Activated CD4-positive, CD25-positive, alpha-beta regulatory T cell treated with anti-CD3 and anti-CD28 coated beads, Interleukin-2, amount 50 U/mL, for 24 hours (primary cell): ENCODE measurements around the gene ASCC2.
A peak's percentile ranks its signal among the peaks of the same experiment; 100 is the strongest.
"Not testable (repeated sequence)": the region's sequence is repeated elsewhere in the genome, so short reads cannot be mapped to it uniquely, and the experiment has no call there.

ENCODE experiments used
- ATAC-seq, 2 donors: fragments of 150-1000 bp; cut with Tn5 transposase; one replicate each; pipeline ENCODE4 v1.10.0; 2021; ENCODE audit warnings: mild to moderate bottlenecking in 1 of 2, moderate library complexity in 1 of 2

Gene ASCC2

GRCh38 chr22:29855611-29856181 is 17.6 kb upstream of the ASCC2 start:
- no peak for ATAC-seq

DNA sequence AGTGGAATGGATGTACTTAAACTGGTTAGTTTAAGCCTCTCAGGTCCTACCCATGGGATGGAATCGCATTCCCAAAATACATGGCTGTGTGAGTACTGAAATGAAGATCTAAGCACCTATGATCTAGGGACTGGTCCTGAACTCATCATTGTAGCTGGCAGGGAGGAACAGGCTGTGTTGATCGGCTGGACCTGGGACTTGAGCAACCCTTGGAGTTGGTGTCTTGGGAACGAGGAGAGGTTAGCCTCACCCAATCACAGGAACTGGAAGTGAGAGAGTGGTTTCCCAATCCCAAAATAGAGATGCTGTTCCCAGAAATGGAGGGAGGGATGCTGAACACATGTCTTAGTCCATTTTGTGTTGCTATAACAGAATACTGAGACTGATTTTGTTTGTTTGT is 16.4 kb upstream of the ASCC2 start:
- no peak for ATAC-seq

DNA sequence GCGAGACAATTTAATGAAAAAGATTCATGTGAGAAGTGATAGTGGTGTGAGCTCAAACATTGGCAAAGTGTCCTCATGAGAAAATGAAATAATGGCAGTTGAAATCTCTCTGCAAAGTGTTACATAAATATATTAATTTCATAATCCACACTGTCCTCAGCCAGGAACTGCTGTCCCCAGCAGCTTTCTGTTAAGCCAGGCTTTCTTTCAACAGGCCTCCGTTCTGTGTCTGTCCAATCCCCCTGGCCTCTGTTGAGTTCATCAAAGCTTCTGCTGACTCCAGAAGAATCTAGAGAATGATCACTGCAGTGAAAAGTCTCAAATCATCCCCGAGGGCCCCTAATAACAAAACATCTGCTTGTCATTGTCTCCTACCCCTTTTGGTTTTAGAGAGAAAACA is 10.0 kb upstream of the ASCC2 start:
- no peak for ATAC-seq

DNA sequence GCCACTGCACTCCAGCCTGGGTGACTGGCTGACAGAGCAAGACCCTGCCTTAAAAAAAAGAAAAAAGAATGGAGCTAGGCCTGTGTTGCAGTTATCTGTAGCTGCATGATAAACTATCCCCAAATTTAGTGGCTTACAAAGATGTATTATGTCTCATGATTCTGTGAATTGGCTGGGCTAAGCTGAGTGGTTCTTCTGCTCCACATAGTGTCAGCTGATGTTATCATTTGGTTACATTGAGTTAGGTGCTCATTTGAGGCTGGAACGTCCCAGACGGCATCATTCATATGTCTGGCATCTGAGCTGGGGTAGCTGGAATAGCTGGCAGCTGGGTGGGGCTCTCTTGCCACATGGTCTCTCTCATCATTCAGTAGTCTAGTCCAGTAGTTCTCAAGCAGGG is 8.2 kb upstream of the ASCC2 start:
- ATAC-seq = no peak

DNA sequence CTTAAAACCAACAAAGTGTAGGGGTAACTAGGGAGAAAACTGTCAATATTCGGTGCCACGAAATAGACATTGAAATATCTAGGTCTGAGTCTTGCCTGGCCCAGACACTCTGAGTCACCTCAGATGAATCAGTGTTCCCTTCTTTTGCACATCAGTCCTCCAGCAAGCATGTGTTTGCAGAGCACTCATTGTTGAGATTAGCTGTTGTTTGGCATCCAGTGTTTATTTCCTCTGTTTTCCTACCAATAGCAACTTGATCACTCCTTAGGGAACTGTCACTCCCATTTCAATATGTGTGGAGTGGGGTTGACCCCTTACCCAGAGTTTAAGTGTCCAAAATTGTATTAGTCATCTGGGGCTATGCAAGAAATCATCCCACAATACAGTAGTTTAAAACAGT is 4.7 kb upstream of the ASCC2 start:
- ATAC-seq = no peak

DNA sequence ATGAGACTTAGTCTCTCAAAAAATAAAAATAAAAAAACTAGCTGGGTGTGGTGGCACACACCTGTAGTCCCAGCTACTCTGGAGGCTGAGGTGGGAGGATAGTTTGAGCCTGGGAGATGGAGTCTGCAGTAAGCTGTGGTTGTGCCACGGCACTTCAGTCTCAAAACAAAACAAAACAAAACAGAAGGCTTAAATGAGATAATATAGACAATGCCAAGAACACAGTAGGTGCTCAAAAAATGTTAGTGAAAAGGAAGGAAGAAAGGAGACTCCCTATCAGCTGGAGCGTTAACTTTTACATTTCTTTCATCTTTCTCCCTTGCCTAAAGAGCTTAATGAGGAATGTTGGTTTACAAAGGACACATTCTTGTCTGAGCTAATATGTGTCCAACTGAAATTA is 4.1 kb upstream of the ASCC2 start:
- no peak for ATAC-seq

DNA sequence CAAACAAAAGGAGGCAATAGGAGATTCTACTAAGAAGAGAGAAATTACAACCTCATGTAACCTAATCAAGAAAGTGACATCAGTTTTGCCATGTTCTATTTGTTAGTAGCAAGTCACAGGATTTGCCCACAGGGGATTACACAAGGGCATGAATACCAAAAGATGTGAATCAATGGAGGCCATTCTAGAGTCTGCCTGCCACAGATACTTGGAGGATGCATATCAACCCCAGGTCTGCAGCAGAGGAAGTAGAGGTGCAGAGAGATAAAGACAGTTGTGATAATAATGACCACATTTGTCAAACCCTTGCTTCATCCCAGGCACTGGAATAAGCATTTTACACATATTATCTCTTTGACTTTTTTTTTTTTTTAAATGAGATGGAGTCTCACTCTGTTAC is 2.4 kb upstream of the ASCC2 start:
- no peak for ATAC-seq

GRCh38 chr22:29839039-29839438 is 965 bp upstream of the ASCC2 start:
- no peak for ATAC-seq

- peak; percentile 8 to 10 for ATAC-seq
These were observed 504 bp upstream of the ASCC2 start for GRCh38 chr22:29838599-29838956.

- not testable (repeated sequence) for ATAC-seq
These were observed 1.2 kb downstream of the ASCC2 start for GRCh38 chr22:29836791-29837370.

DNA sequence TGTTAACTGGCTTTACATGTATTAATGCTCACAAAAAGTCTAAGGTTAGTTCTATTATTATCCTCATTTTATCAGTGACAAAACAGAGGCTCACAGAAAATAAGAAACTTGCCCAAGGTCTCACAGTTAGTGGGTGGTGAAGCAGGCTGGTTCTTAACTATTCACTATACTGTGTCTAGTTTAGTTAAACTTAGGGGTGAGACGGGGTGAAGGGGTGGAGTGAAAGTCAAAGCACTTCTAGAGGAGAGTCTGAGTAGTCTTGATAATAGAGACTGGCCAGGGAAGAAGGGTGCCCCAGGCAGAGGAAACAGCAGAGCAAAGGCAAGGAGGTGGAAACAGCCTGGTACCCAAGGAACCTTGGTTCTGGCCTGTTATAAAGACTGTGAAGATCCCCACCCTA is 4.0 kb downstream of the ASCC2 start:
- ATAC-seq = no peak

DNA sequence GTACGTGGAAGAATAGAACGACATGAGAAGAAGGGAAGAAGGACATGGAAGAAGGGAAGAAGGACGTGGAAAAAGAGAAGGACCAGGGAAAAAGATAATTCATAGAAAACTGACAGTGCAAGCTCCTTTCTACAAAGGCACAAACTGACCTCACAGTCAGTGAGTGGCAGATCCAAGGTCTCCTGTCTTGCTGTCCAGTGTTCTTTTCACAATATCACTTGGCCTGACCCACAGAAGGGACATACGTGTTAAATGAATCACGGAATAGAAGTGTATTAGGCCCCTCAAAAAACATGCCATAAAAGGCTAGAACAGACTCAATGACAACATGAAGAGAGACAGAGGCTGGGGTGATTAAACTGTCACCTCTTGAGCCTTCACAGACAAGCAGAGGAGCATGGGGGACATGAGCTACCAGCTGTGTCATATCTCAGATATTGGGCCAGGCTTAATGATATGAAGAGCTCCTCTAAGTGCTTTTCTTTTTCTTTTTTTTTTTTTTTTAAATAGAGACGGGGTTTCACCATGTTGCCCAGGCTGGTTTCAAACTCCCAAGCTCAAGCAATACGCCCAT is 4.6 kb downstream of the ASCC2 start:
- ATAC-seq = no peak

DNA sequence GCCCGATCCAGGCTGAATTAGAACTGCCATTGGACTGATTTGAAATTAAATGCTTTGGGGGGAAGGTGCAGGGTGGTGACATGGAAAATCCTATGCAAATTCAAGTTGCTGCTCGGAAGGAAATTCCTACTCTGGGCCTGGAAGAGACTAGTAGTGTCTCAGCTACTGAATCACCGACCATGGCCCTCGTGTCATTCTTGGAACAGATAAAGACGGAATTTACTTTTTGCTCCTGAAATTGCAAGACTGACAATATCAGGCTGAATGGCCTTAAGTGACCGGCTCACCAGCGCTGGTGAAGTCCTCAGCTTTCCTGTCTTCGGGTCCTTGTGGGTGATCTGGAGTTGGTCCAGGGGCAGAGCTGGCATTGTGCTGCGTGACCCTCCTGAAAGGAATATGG is 6.1 kb downstream of the ASCC2 start:
- no peak for ATAC-seq

DNA sequence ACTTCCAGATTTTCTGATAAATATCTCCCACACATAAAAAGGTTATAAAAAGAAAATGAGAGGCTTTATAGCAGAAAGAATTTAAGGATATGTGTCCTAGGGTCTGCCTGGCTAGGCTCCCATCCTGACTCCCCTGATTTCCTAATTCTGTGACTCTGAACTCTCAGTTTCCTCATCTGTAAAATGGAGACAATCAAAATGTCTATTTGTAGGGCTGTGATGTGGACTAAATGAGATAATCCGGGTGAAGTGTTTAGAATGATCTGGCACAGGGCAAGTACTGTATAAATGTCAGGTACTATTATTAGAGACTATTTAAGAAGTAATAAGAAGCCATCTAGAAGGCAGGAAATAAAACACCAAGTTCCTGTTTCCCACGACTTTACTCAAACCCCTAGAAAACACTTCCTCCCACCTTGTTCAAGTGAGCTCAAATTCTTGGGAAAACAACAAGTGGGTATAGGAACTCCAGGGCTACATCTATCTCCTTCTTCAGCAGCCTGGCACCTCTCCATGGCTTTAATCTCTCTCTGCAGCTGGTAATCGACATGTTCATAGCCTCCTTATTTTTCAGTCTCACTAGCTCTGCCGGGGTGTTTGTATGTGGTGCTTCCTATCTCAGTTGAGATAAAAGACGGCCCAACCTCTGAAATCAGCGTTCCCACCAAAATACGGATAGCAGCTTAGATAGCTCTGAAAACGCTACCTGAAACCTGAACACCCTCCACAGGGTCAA is 6.7 kb downstream of the ASCC2 start:
- ATAC-seq = no peak

DNA sequence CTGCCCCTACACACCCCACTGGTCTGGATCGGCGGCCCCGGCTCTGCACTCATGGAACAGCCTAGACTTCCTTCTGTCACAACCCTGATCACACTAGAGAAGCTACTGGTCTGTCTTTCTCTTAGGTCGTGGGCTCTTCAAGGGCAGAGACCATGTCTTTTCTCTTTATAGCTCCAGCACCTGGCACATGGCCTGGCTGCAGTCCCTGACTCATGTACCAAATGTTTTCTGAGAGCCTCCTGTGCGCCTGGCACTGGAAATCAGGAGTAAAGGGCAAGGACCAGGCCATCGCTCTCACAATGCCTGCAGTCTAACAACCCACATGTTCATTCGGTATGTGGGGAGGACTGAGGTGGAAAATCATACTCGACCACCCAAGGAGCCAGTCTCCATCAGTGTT is 7.5 kb downstream of the ASCC2 start:
- no peak for ATAC-seq

DNA sequence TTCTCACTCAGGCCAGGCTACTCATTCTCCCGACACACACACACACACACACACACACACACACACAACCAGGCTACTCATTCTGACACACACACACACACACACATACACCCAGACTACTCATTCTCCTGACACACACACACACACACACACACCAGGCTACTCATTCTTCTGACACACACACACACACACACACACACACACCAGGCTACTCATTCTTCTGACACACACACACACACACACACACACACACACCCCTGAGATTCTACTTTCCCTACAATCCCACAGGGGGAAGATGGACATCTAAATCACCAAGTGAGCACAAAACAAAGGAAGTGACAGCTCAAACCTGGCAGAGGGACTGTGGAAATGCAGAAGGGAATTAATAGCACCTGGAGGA is 10.3 kb downstream of the ASCC2 start:
- not testable (repeated sequence) for ATAC-seq

GRCh38 chr22:29827091-29827490 is 11.0 kb downstream of the ASCC2 start:
- no peak for ATAC-seq

DNA sequence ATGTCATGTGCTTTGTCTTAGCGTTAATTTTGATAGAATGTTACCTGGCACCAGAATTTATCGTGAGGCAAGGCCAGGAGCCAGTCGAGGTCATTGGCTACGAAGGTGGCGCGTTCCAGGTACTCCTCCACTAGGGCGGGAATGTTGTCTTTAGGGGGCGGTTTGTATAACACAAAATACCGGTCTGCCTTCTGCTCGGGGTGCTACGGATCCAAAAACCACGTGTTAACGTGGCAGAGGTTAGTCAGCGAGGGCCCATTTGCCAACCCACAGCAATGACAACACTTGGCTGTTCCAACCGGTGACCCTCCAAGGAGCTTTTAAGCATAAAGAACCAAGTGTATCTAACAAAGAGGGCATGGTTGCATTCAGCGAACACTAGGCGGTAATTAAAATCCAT is 12.5 kb downstream of the ASCC2 start:
- no peak for ATAC-seq

DNA sequence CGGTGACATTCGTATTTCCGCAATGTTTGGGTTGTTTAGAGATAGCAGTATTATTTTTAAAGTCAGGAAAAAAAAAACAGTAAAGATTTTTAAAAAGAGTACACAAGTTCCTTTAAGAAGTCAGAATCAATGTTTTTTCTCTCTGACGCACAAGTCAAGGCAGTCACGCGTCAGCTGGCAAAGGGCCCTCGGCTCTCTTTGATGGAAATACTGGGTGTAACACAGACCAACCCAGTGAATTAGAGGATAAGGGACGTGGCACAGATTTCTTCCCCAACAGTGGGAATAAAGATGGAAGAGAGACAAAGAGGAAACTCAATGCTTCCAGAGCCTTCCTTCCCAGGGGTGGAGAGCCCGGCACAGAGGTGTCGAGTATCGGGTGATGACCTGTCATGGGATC is 13.4 kb downstream of the ASCC2 start:
- no peak for ATAC-seq

- ATAC-seq = peak; percentile 94 to 98
These were observed 16.6 kb downstream of the ASCC2 start for GRCh38 chr22:29821291-29822016.

DNA sequence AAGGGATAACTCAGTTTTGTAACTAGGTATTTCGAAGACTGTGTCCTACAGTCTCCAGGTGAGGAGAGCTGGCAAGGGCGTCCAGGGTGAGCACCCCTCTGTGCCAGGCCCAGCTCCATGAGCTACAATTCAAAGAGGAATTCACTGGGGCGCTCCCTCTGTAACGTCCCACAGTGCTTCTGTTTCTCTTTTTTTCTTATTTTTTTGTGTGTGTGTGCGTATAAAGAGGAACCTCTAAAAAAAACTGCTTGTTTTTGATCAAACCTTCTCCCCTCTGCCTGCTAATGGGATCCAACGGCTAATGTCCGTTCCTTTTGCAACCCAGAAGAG is 17.1 kb downstream of the ASCC2 start:
- no peak for ATAC-seq

- no peak for ATAC-seq
These were observed 18.6 kb downstream of the ASCC2 start for GRCh38 chr22:29819501-29819900.

GRCh38 chr22:29817724-29818123 is 20.4 kb downstream of the ASCC2 start:
- no peak for ATAC-seq

DNA sequence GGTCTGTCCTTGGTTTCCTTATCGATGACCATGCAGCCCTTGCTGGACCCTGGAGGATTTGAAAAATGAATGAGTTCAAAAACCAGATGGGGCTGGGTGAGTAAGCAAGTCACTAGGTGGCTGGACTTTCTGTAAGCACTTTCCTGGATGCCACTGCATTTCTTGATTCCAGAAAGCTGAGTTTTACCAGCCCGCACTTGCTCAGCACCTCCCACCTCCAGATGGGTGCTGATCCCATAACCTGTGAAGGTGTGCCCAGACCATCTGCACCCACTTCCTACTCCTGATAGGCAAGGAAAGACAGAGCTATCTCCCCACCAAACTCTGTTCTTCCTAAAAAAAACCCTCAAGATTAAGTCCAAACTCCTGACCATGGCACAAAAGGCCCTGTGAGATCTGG is 21.1 kb downstream of the ASCC2 start:
- no peak for ATAC-seq
